HepG2 (cell line): ENCODE data around the gene MAMDC2. TPM values are rescaled to one million over a fixed set of nuclear protein-coding genes. Genes with fewer than 3 reads are reported as not detected.

Source experiments
- ATAC-seq: fragments of 200-7000 bp; cut with Tn5 transposase; 3 replicates; pipeline ENCODE4 v1.9.1; 2020; ENCODE audit warnings: mild to moderate bottlenecking, moderate library complexity
- BruUV-seq: library from RNA; stranded (reverse); fragments of 400-500 nt; replicated peaks from 2 replicates; lab custom pipeline; 2021; lab: Mats Ljungman, UMichigan
- CTCF ChIA-PET: fragments of 300-600 bp; formaldehyde crosslinking; extraction: SDS; loops from one replicate; lab custom pipeline; 2021; ENCODE audit warnings: low total read pairs, inconsistent platforms, low intra/inter-chr PET ratio; lab: Yijun Ruan, JAX
- POLR2A ChIA-PET: fragments of 350-600 bp; sonication (Branson Sonifier 250); formaldehyde crosslinking; loops from one replicate; lab custom pipeline; 2020; ENCODE audit warnings: antibody characterized with exemption, inconsistent platforms; lab: Yijun Ruan, JAX
- DNase-seq: peaks from one replicate; pipeline ENCODE4 v3.0.0-alpha.2; 2015; ENCODE audit warnings: low spot score
- FAIRE-seq: peaks from 3 replicates; lab custom pipeline; 2011; peaks lifted over from hg19 to GRCh38; lab: Jason Lieb, UNC
- H2AFZ ChIP-seq: one replicate; pipeline ENCODE4 v1.6.1; 2011; ENCODE audit warnings: low read length, inconsistent platforms
- H3K27ac ChIP-seq: fragments of 300-600 bp; 3 replicates; pipeline ENCODE4 v1.8.0; 2011; ENCODE audit warnings: mixed run types, mild to moderate bottlenecking, mixed read lengths, low read length, inconsistent platforms; ENCODE audit not compliant: insufficient read depth; ENCODE audit errors: extremely low read length
- H3K27me3 ChIP-seq, 2 experiments: fragments of 200-600 bp in 1 of 2; 2 replicates in 1 of 2; 3 replicates in 1 of 2; pipeline versions ENCODE4 v1.6.0 to v1.8.0; 2011; ENCODE audit warnings: low read length in 2 of 2, mild to moderate bottlenecking in 2 of 2, moderate library complexity in 2 of 2, inconsistent platforms in 1 of 2; ENCODE audit not compliant: insufficient read depth in 2 of 2, control insufficient read depth in 1 of 2
- H3K36me3 ChIP-seq, 2 experiments: fragments of 200-600 bp in 1 of 2; replicated peaks in 1 of 2; 2 replicates in 1 of 2; 3 replicates in 1 of 2; pipeline versions ENCODE4 v1.5.1 to v1.8.0; 2011; ENCODE audit warnings: low read length in 2 of 2, inconsistent platforms in 1 of 2; ENCODE audit not compliant: insufficient read depth in 2 of 2, control insufficient read depth in 1 of 2
- H3K4me1 ChIP-seq: 2 replicates; pipeline ENCODE4 v1.5.1; 2012; ENCODE audit warnings: low read length, inconsistent platforms; ENCODE audit not compliant: insufficient read depth
- H3K4me2 ChIP-seq: 2 replicates; pipeline ENCODE4 v1.6.0; 2011; ENCODE audit warnings: low read depth, low read length, inconsistent platforms
- H3K4me3 ChIP-seq, 3 experiments: fragments of 200-600 bp in 1 of 3; sonication (generic), shearing (Covaris generic) in 1 of 3; replicated peaks in 1 of 3; 2 replicates each; pipeline ENCODE4 v1.5.1; 2011 to 2016; ENCODE audit warnings: low read length in 3 of 3, inconsistent platforms in 2 of 3, low read depth in 2 of 3, mild to moderate bottlenecking in 2 of 3, control low read depth in 1 of 3, mixed read lengths in 1 of 3; ENCODE audit not compliant: insufficient read depth in 1 of 3
- H3K79me2 ChIP-seq: one replicate; pipeline ENCODE4 v1.6.1; 2011; ENCODE audit warnings: low read length, inconsistent platforms; ENCODE audit not compliant: insufficient read depth
- H3K9ac ChIP-seq: 2 replicates; pipeline ENCODE4 v1.6.0; 2011; ENCODE audit warnings: mild to moderate bottlenecking, low read depth, low read length, inconsistent platforms; ENCODE audit not compliant: insufficient read depth
- H3K9me3 ChIP-seq: 2 replicates; pipeline ENCODE4 v1.5.1; 2012; ENCODE audit warnings: mild to moderate bottlenecking, low read length
- H4K20me1 ChIP-seq: 2 replicates; pipeline ENCODE4 v1.6.0; 2011; ENCODE audit warnings: inconsistent platforms, mild to moderate bottlenecking, low read length, moderate library complexity; ENCODE audit not compliant: insufficient read depth
- E2F2 ChIP-seq: sonication (generic); formaldehyde crosslinking; IDR thresholded peaks from 2 replicates; pipeline ENCODE4 v1.4.0; 2020; ENCODE audit warnings: missing genetic modification reagents, borderline replicate concordance
- MTA3 ChIP-seq: sonication (generic); formaldehyde crosslinking; IDR thresholded peaks from 2 replicates; pipeline ENCODE4 v1.4.0; 2020; ENCODE audit warnings: missing genetic modification reagents
- ZNF160 ChIP-seq: sonication (generic); formaldehyde crosslinking; IDR thresholded peaks from 2 replicates; pipeline ENCODE4 v1.8.0; 2022; ENCODE audit warnings: mild to moderate bottlenecking, inconsistent platforms, missing genetic modification reagents
- ZNF282 ChIP-seq: fragments of 450-650 bp; IDR thresholded peaks from 2 replicates; pipeline ENCODE4 v1.6.1; 2018; ENCODE audit not compliant: partially characterized antibody
- ZNF430 ChIP-seq: sonication (generic); formaldehyde crosslinking; IDR thresholded peaks from 2 replicates; pipeline ENCODE4 v1.9.0; 2021; ENCODE audit warnings: mild to moderate bottlenecking, missing genetic modification reagents
- ZNF782 ChIP-seq: sonication (generic); formaldehyde crosslinking; IDR thresholded peaks from 2 replicates; pipeline ENCODE4 v1.4.0; 2020; ENCODE audit warnings: missing genetic modification reagents, mild to moderate bottlenecking, borderline replicate concordance
- ZSCAN21 ChIP-seq: sonication (generic); formaldehyde crosslinking; IDR thresholded peaks from 2 replicates; pipeline ENCODE4 v1.8.0; 2022; ENCODE audit warnings: mild to moderate bottlenecking, missing genetic modification reagents, moderate library complexity, borderline replicate concordance
- WGBS: methylation state at CpG from one replicate; pipeline ENCODE4 v1.1.6; 2017; ENCODE audit warnings: low lambda C conversion rate; 5-methylcytosine and 5-hydroxymethylcytosine counted together
- in situ Hi-C: cut with HindIII; loops from 2 replicates; pipeline ENCODE4 v1.10.0; 2017; ENCODE audit warnings: low pct_unique_long_range_greater_than_20kb; ENCODE audit not compliant: extremely low pct_ligation_motif_present
- intact Hi-C: fragments of 100-400 bp; cut with micrococcal nuclease; formaldehyde crosslinking; loops from one replicate; pipeline ENCODE4 v1.10.0; 2022; ENCODE audit not compliant: unreplicated experiment
- polyA plus RNA-seq, 8 experiments: library from polyadenylated mRNA; depleted of rRNA in 3 of 8; stranded (reverse) in 7 of 8; unstranded in 1 of 8; fragments of >200 nt; fragmentation: Illumina TruSeq in 4 of 8; extraction: Trizol in 4 of 8; gene quantifications; 2 replicates each; pipeline versions ENCODE4 v1.2.1 to v1.2.3, GENCODE V29; 2011 to 2016; ENCODE audit warnings: low read depth in 4 of 8, missing spikeins in 1 of 8, mixed read lengths in 1 of 8; ENCODE audit not compliant: insufficient read depth in 1 of 8
- total RNA-seq, 5 experiments: library from RNA; depleted of rRNA; stranded (reverse); fragments of >200 nt; fragmentation: Illumina TruSeq; extraction: Trizol; gene quantifications; 2 replicates each; pipeline ENCODE4 v1.2.3, GENCODE V29; 2016; ENCODE audit warnings: low read depth in 1 of 5
- TF ChIP-seq, protein P1 (sequence below): sonication (generic); formaldehyde crosslinking; IDR thresholded peaks from 2 replicates; pipeline ENCODE4 v1.8.1; 2022; ENCODE audit warnings: mild to moderate bottlenecking, missing genetic modification reagents
- TF ChIP-seq, protein P2 (sequence below): sonication (generic); formaldehyde crosslinking; IDR thresholded peaks from 2 replicates; pipeline ENCODE4 v1.5.1; 2020; ENCODE audit warnings: mild to moderate bottlenecking, missing genetic modification reagents

The MAMDC2 gene
- total and polyA plus RNA-seq, 2 of the 13 experiments (the other 11 are each of a cell fraction or from before 2014, with no cell fraction given) = not detected

DNA sequence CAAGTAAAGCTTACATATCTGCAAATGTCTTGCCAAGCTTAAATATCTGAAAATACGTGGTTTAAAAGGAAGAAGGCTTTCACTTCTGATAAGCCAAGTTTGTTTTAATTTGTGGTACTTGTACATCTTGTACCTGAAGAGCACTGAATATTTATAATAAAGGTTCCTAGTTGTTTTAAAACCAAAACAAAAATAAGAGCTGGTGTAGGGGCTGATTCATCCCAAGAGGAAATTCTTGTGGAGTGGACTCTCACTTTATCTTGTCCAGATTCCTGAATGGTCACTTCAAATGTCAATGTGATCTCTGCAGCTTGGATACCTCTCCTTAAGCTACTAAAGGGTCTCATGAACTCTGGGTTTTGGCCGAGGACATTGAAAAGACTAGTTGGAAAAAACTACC, 29.5 kb downstream of the MAMDC2 start:
- Histone ChIP-seq H3K4me2 (no peak overlapping the region), H3K4me1 (no peaks in the 10 kb centered on the region), H3K9me3 (no peaks in the 10 kb centered on the region), H3K36me3 (no peaks in the 10 kb centered on the region), H3K9ac (no peak overlapping the region), H2AFZ (no peak overlapping the region), H3K27ac (no peak overlapping the region), H3K79me2 (no peaks in the 10 kb centered on the region), H3K27me3 (peaks cover 0 to 12% of the 10 kb centered on the region in 2 experiments; a peak in 1 of 5 replicates), H4K20me1 (no peaks in the 10 kb centered on the region), H3K4me3 (no peak overlapping the region)
- WGBS = 7% methylated on average over 2 of the region's 2 CpGs
- TF ChIP-seq, protein P1, sequence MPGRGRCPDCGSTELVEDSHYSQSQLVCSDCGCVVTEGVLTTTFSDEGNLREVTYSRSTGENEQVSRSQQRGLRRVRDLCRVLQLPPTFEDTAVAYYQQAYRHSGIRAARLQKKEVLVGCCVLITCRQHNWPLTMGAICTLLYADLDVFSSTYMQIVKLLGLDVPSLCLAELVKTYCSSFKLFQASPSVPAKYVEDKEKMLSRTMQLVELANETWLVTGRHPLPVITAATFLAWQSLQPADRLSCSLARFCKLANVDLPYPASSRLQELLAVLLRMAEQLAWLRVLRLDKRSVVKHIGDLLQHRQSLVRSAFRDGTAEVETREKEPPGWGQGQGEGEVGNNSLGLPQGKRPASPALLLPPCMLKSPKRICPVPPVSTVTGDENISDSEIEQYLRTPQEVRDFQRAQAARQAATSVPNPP (CRISPR knock-in tag) = no peak
- TF ChIP-seq E2F2 (CRISPR knock-in tag) (no peak), ZNF430 (no peak), MTA3 (CRISPR knock-in tag) (no peak), ZNF782 (CRISPR knock-in tag) (no peak), ZNF160 (CRISPR knock-in tag) (no peak), ZSCAN21 (CRISPR knock-in tag) (no peak), ZNF282 (no peak)
- TF ChIP-seq, protein P2, sequence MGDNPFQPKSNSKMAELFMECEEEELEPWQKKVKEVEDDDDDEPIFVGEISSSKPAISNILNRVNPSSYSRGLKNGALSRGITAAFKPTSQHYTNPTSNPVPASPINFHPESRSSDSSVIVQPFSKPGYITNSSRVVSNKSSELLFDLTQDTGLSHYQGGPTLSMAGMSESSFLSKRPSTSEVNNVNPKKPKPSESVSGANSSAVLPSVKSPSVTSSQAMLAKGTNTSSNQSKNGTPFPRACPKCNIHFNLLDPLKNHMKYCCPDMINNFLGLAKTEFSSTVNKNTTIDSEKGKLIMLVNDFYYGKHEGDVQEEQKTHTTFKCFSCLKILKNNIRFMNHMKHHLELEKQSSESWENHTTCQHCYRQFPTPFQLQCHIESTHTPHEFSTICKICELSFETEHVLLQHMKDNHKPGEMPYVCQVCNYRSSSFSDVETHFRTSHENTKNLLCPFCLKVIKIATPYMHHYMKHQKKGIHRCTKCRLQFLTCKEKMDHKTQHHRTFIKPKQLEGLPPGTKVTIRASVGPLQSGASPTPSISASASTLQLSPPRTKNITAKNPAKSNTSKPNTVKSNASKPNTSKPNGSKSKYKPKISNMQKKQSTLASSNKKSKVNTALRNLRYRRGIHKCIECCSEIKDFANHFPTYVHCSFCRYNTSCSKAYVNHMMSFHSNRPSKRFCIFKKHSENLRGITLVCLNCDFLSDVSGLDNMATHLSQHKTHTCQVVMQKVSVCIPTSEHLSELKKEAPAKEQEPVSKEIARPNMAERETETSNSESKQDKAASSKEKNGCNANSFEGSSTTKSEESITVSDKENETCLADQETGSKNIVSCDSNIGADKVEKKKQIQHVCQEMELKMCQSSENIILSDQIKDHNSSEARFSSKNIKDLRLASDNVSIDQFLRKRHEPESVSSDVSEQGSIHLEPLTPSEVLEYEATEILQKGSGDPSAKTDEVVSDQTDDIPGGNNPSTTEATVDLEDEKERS (CRISPR knock-in tag) = no peak
- ChIA-PET POLR2A (no interaction called here), CTCF (no interaction called here)
- ATAC-seq (no peak), DNase-seq (no peak), FAIRE-seq (no peak)
- intact Hi-C loops = no loop called here
- in situ Hi-C loops = no loop called here
- BruUV-seq = no TSS peak
